ENCODE data around the gene TRIM65.
A peak's percentile ranks its signal among the peaks of the same experiment; 100 is the strongest.
"Not testable (repeated sequence)": the region's sequence is repeated elsewhere in the genome, so short reads cannot be mapped to it uniquely, and the experiment has no call there.

The TRIM65 gene

GRCh38 chr17:75854101-75854748 lies 42.5 kb downstream of the TRIM65 start:
- H4K91ac ChIP-seq (ENCODE audit: low read length): no peak overlapping the region
- H3K36me3 ChIP-seq (ENCODE audit: control insufficient read depth in 1 of 2, insufficient read depth in 2 of 2, low read depth in 1 of 2, low read length in 2 of 2): peaks cover 21 to 31% of the 10 kb centered on the region in 2 experiments
- H3K18ac ChIP-seq (ENCODE audit: low read depth in 1 of 2, low read length in 2 of 2): peak overlapping the region in 1 of 2 experiments; percentile 18
- peak overlapping the region in 1 of 2 experiments; percentile 90 for H3K4me3 ChIP-seq (ENCODE audit: insufficient read depth in 1 of 2, low read depth in 1 of 2, low read length in 2 of 2)
- DNase-seq: peak; percentile 91
- H2BK15ac ChIP-seq (ENCODE audit: low read depth, poor library complexity, severe bottlenecking): no peak overlapping the region
- no peak overlapping the region for H2BK5ac ChIP-seq (ENCODE audit: low read depth, low read length, poor library complexity, severe bottlenecking)
- no peak overlapping the region for H3K23ac ChIP-seq (ENCODE audit: low read length in 2 of 2)
- H3K9me3 ChIP-seq (ENCODE audit: control insufficient read depth, low read length): no peaks in the 10 kb centered on the region
- H2BK120ac ChIP-seq (ENCODE audit: low read depth, low read length): no peak overlapping the region
- H2AFZ ChIP-seq (ENCODE audit: low read depth, low read length): no peak overlapping the region
- 34% methylated on average over 7 of the region's 7 CpGs for WGBS
- H3K9ac ChIP-seq (ENCODE audit: low read length): peak overlapping the region; percentile 94
- no peak overlapping the region for H3K14ac ChIP-seq (ENCODE audit: low read length in 2 of 2)
- no peak overlapping the region for H4K8ac ChIP-seq (ENCODE audit: low read length)
- peak overlapping the region; percentile 87 for H3K27ac ChIP-seq (ENCODE audit: low read length, poor library complexity, severe bottlenecking)
- peak overlapping the region; percentile 70 for H3K4me2 ChIP-seq (ENCODE audit: low read length, poor library complexity, severe bottlenecking)
- H3K79me1 ChIP-seq (replicated peaks; ENCODE audit: low read length, poor library complexity, severe bottlenecking): peaks cover 10% of the 10 kb centered on the region
- H3K4ac ChIP-seq (ENCODE audit: low read depth in 1 of 2, low read length in 2 of 2): peak overlapping the region; percentile 31 to 65
- no peaks in the 10 kb centered on the region for H3K27me3 ChIP-seq (ENCODE audit: control insufficient read depth in 1 of 2, insufficient read depth in 1 of 2, low read length in 2 of 2)
- peaks cover 9% of the 10 kb centered on the region for H3K4me1 ChIP-seq (ENCODE audit: control insufficient read depth, insufficient read depth, low read depth, low read length)
- H2BK12ac ChIP-seq (ENCODE audit: low read length in 2 of 2): no peak overlapping the region
- peak overlapping the region; percentile 28 for H2AK5ac ChIP-seq (ENCODE audit: low read length, severe bottlenecking)

GRCh38 chr17:75853433-75853832 lies 43.3 kb downstream of the TRIM65 start:
- H4K91ac ChIP-seq (ENCODE audit: low read length): no peak overlapping the region
- peaks cover 12% of the 10 kb centered on the region for H3K79me1 ChIP-seq (replicated peaks; ENCODE audit: low read length, poor library complexity, severe bottlenecking)
- H2AK5ac ChIP-seq (ENCODE audit: low read length, severe bottlenecking): peak overlapping the region; percentile 26
- H3K4me3 ChIP-seq (ENCODE audit: insufficient read depth in 1 of 2, low read depth in 1 of 2, low read length in 2 of 2): peak overlapping the region in 1 of 2 experiments; percentile 23
- peaks cover 9% of the 10 kb centered on the region for H3K4me1 ChIP-seq (ENCODE audit: control insufficient read depth, insufficient read depth, low read depth, low read length)
- no peak overlapping the region for H2BK5ac ChIP-seq (ENCODE audit: low read depth, low read length, poor library complexity, severe bottlenecking)
- no peak overlapping the region for H2AFZ ChIP-seq (ENCODE audit: low read depth, low read length)
- H2BK12ac ChIP-seq (ENCODE audit: low read length in 2 of 2): no peak overlapping the region
- H3K27me3 ChIP-seq (ENCODE audit: control insufficient read depth in 1 of 2, insufficient read depth in 1 of 2, low read length in 2 of 2): no peaks in the 10 kb centered on the region
- DNase-seq: peak; percentile 88
- no peak overlapping the region for H3K14ac ChIP-seq (ENCODE audit: low read length in 2 of 2)
- 80% methylated on average over 2 of the region's 7 CpGs for WGBS
- peak overlapping the region; percentile 87 for H3K27ac ChIP-seq (ENCODE audit: low read length, poor library complexity, severe bottlenecking)
- no peak overlapping the region for H4K8ac ChIP-seq (ENCODE audit: low read length)
- H3K4ac ChIP-seq (ENCODE audit: low read depth in 1 of 2, low read length in 2 of 2): no peak overlapping the region
- peaks cover 29 to 39% of the 10 kb centered on the region in 2 experiments for H3K36me3 ChIP-seq (ENCODE audit: control insufficient read depth in 1 of 2, insufficient read depth in 2 of 2, low read depth in 1 of 2, low read length in 2 of 2)
- H2BK120ac ChIP-seq (ENCODE audit: low read depth, low read length): no peak overlapping the region
- H3K9me3 ChIP-seq (ENCODE audit: control insufficient read depth, low read length): no peaks in the 10 kb centered on the region
- H3K23ac ChIP-seq (ENCODE audit: low read length in 2 of 2): no peak overlapping the region
- H3K4me2 ChIP-seq (ENCODE audit: low read length, poor library complexity, severe bottlenecking): no peak overlapping the region
- no peak overlapping the region for H2BK15ac ChIP-seq (ENCODE audit: low read depth, poor library complexity, severe bottlenecking)
- H3K9ac ChIP-seq (ENCODE audit: low read length): peak overlapping the region; percentile 94
- H3K18ac ChIP-seq (ENCODE audit: low read depth in 1 of 2, low read length in 2 of 2): no peak overlapping the region

- H4K8ac ChIP-seq (ENCODE audit: low read length); H2BK120ac ChIP-seq (ENCODE audit: low read depth, low read length); H2BK15ac ChIP-seq (ENCODE audit: low read depth, poor library complexity, severe bottlenecking); H3K23ac ChIP-seq (ENCODE audit: low read length in 2 of 2); H3K9ac ChIP-seq (ENCODE audit: low read length); H3K4ac ChIP-seq (ENCODE audit: low read depth in 1 of 2, low read length in 2 of 2); H2BK12ac ChIP-seq (ENCODE audit: low read length in 2 of 2); H4K91ac ChIP-seq (ENCODE audit: low read length); H3K18ac ChIP-seq (ENCODE audit: low read depth in 1 of 2, low read length in 2 of 2); H2AK5ac ChIP-seq (ENCODE audit: low read length, severe bottlenecking); H3K14ac ChIP-seq (ENCODE audit: low read length in 2 of 2); H2AFZ ChIP-seq (ENCODE audit: low read depth, low read length); H3K27me3 ChIP-seq (ENCODE audit: control insufficient read depth in 1 of 2, insufficient read depth in 1 of 2, low read length in 2 of 2); H3K4me2 ChIP-seq (ENCODE audit: low read length, poor library complexity, severe bottlenecking); H3K4me3 ChIP-seq (ENCODE audit: insufficient read depth in 1 of 2, low read depth in 1 of 2, low read length in 2 of 2); DNase-seq; H3K4me1 ChIP-seq (ENCODE audit: control insufficient read depth, insufficient read depth, low read depth, low read length); H3K9me3 ChIP-seq (ENCODE audit: control insufficient read depth, low read length); H2BK5ac ChIP-seq (ENCODE audit: low read depth, low read length, poor library complexity, severe bottlenecking): not testable (repeated sequence)
- H3K36me3 ChIP-seq (ENCODE audit: control insufficient read depth in 1 of 2, insufficient read depth in 2 of 2, low read depth in 1 of 2, low read length in 2 of 2): peaks cover 47 to 57% of the 10 kb centered on the region in 2 experiments
- peak overlapping the region; percentile 9 for H3K27ac ChIP-seq (ENCODE audit: low read length, poor library complexity, severe bottlenecking)
- 97% methylated on average over 15 of the region's 15 CpGs for WGBS
- H3K79me1 ChIP-seq (replicated peaks; ENCODE audit: low read length, poor library complexity, severe bottlenecking): peaks cover 18% of the 10 kb centered on the region
Observed at GRCh38 chr17:75851693-75851991, 45.1 kb downstream of the TRIM65 start.

GRCh38 chr17:75850928-75851692 lies 45.6 kb downstream of the TRIM65 start:
- H4K91ac ChIP-seq (ENCODE audit: low read length): no peak overlapping the region
- peak overlapping the region; percentile 22 for H3K27ac ChIP-seq (ENCODE audit: low read length, poor library complexity, severe bottlenecking)
- 97% methylated on average over 12 of the region's 12 CpGs for WGBS
- H3K4me1 ChIP-seq (ENCODE audit: control insufficient read depth, insufficient read depth, low read depth, low read length): peaks cover 11% of the 10 kb centered on the region
- no peaks in the 10 kb centered on the region for H3K9me3 ChIP-seq (ENCODE audit: control insufficient read depth, low read length)
- no peak overlapping the region for H3K4me3 ChIP-seq (ENCODE audit: insufficient read depth in 1 of 2, low read depth in 1 of 2, low read length in 2 of 2)
- H3K4ac ChIP-seq (ENCODE audit: low read depth in 1 of 2, low read length in 2 of 2): no peak overlapping the region
- H2BK12ac ChIP-seq (ENCODE audit: low read length in 2 of 2): no peak overlapping the region
- H3K18ac ChIP-seq (ENCODE audit: low read depth in 1 of 2, low read length in 2 of 2): no peak overlapping the region
- H3K27me3 ChIP-seq (ENCODE audit: control insufficient read depth in 1 of 2, insufficient read depth in 1 of 2, low read length in 2 of 2): no peaks in the 10 kb centered on the region
- H3K9ac ChIP-seq (ENCODE audit: low read length): no peak overlapping the region
- no peak overlapping the region for H2BK15ac ChIP-seq (ENCODE audit: low read depth, poor library complexity, severe bottlenecking)
- H3K14ac ChIP-seq (ENCODE audit: low read length in 2 of 2): no peak overlapping the region
- no peak overlapping the region for H2AK5ac ChIP-seq (ENCODE audit: low read length, severe bottlenecking)
- H4K8ac ChIP-seq (ENCODE audit: low read length): no peak overlapping the region
- peaks cover 18% of the 10 kb centered on the region for H3K79me1 ChIP-seq (replicated peaks; ENCODE audit: low read length, poor library complexity, severe bottlenecking)
- H2BK5ac ChIP-seq (ENCODE audit: low read depth, low read length, poor library complexity, severe bottlenecking): no peak overlapping the region
- no peak overlapping the region for H2BK120ac ChIP-seq (ENCODE audit: low read depth, low read length)
- DNase-seq: no peak
- H2AFZ ChIP-seq (ENCODE audit: low read depth, low read length): no peak overlapping the region
- H3K4me2 ChIP-seq (ENCODE audit: low read length, poor library complexity, severe bottlenecking): no peak overlapping the region
- H3K36me3 ChIP-seq (ENCODE audit: control insufficient read depth in 1 of 2, insufficient read depth in 2 of 2, low read depth in 1 of 2, low read length in 2 of 2): peaks cover 52 to 61% of the 10 kb centered on the region in 2 experiments
- no peak overlapping the region for H3K23ac ChIP-seq (ENCODE audit: low read length in 2 of 2)
